HepG2 (cell line): ENCODE results near the gene CETN2. TPM values are rescaled to one million over a fixed set of nuclear protein-coding genes. Genes with fewer than 3 reads are reported as not detected.
A peak's percentile ranks its signal among the peaks of the same experiment; 100 is the strongest.

ENCODE experiments used
- CEBPG ChIP-seq: IDR thresholded peaks from 2 replicates; pipeline ENCODE4 v1.6.1; 2016
- FOXA3 ChIP-seq: IDR thresholded peaks from 2 replicates; pipeline ENCODE4 v1.6.1; 2016; ENCODE audit warnings: missing genetic modification reagents, missing compliant biosample characterization
- HOXA3 ChIP-seq: sonication (generic); formaldehyde crosslinking; IDR thresholded peaks from 2 replicates; pipeline ENCODE4 v1.5.0; 2020; ENCODE audit warnings: missing genetic modification reagents
- HOXA7 ChIP-seq: sonication (generic); formaldehyde crosslinking; IDR thresholded peaks from 2 replicates; pipeline ENCODE4 v1.8.1; 2022; ENCODE audit warnings: mild to moderate bottlenecking, missing genetic modification reagents, moderate library complexity
- NRL ChIP-seq: sonication (generic); formaldehyde crosslinking; IDR thresholded peaks from 2 replicates; pipeline ENCODE4 v1.5.0; 2020; ENCODE audit warnings: missing genetic modification reagents, mild to moderate bottlenecking, moderate library complexity, borderline replicate concordance
- PCBP1 ChIP-seq: fragments of 200-400 bp; formaldehyde crosslinking; IDR thresholded peaks from 2 replicates; pipeline ENCODE4 v1.6.1; 2017; ENCODE audit warnings: mild to moderate bottlenecking, low read depth, low read length, borderline replicate concordance
- SRF ChIP-seq: IDR thresholded peaks from 2 replicates; pipeline ENCODE4 v1.6.1; 2011; ENCODE audit warnings: mild to moderate bottlenecking, low read depth, low read length, moderate library complexity
- TCF7L2 ChIP-seq: IDR thresholded peaks from 2 replicates; pipeline ENCODE4 v1.6.1; 2011; ENCODE audit warnings: mild to moderate bottlenecking, low read depth, low read length, moderate library complexity
- TOPORS ChIP-seq: sonication (generic); formaldehyde crosslinking; IDR thresholded peaks from 2 replicates; pipeline ENCODE4 v1.8.0; 2023; ENCODE audit warnings: mild to moderate bottlenecking, missing genetic modification reagents
- ZFX ChIP-seq: sonication (generic); formaldehyde crosslinking; IDR thresholded peaks from 2 replicates; pipeline ENCODE4 v1.4.0; 2020; ENCODE audit warnings: mild to moderate bottlenecking, low read depth, missing genetic modification reagents, moderate library complexity
- ZMYM4 ChIP-seq: sonication (generic); formaldehyde crosslinking; IDR thresholded peaks from 2 replicates; pipeline ENCODE4 v1.8.1; 2023; ENCODE audit warnings: mild to moderate bottlenecking, missing genetic modification reagents
- ZNF143 ChIP-seq: sonication (generic); formaldehyde crosslinking; IDR thresholded peaks from 2 replicates; pipeline ENCODE4 v1.4.0; 2020; ENCODE audit warnings: missing genetic modification reagents
- ZNF558 ChIP-seq: sonication (generic); formaldehyde crosslinking; IDR thresholded peaks from 2 replicates; pipeline ENCODE4 v1.9.0; 2022; ENCODE audit warnings: mild to moderate bottlenecking, missing genetic modification reagents, borderline replicate concordance
- ZNF564 ChIP-seq: sonication (generic); formaldehyde crosslinking; IDR thresholded peaks from 2 replicates; pipeline ENCODE4 v1.8.1; 2023; ENCODE audit warnings: mild to moderate bottlenecking, missing genetic modification reagents
- ZNF678 ChIP-seq: sonication (generic); formaldehyde crosslinking; IDR thresholded peaks from 2 replicates; pipeline ENCODE4 v1.4.0; 2020; ENCODE audit warnings: mild to moderate bottlenecking, missing genetic modification reagents
- polyA plus RNA-seq, 8 experiments: library from polyadenylated mRNA; depleted of rRNA in 3 of 8; stranded (reverse) in 7 of 8; unstranded in 1 of 8; fragments of >200 nt; fragmentation: Illumina TruSeq in 4 of 8; extraction: Trizol in 4 of 8; gene quantifications; 2 replicates each; pipeline versions ENCODE4 v1.2.1 to v1.2.3, GENCODE V29; 2011 to 2016; ENCODE audit warnings: low read depth in 4 of 8, missing spikeins in 1 of 8, mixed read lengths in 1 of 8; ENCODE audit not compliant: insufficient read depth in 1 of 8
- total RNA-seq, 5 experiments: library from RNA; depleted of rRNA; stranded (reverse); fragments of >200 nt; fragmentation: Illumina TruSeq; extraction: Trizol; gene quantifications; 2 replicates each; pipeline ENCODE4 v1.2.3, GENCODE V29; 2016; ENCODE audit warnings: low read depth in 1 of 5
- TF ChIP-seq, protein P1 (sequence below): sonication (generic); formaldehyde crosslinking; IDR thresholded peaks from 2 replicates; pipeline ENCODE4 v1.5.1; 2020; ENCODE audit warnings: missing genetic modification reagents, mild to moderate bottlenecking, borderline replicate concordance
- TF ChIP-seq, protein P2 (sequence below): IDR thresholded peaks from 2 replicates; pipeline ENCODE4 v1.6.1; 2016; ENCODE audit warnings: missing biosample characterization, missing genetic modification reagents, low read depth
- TF ChIP-seq, protein P3 (sequence below): sonication (generic); formaldehyde crosslinking; IDR thresholded peaks from 2 replicates; pipeline ENCODE4 v1.4.0; 2020; ENCODE audit warnings: missing genetic modification reagents
- TF ChIP-seq, protein P4 (sequence below): sonication (generic); formaldehyde crosslinking; IDR thresholded peaks from 2 replicates; pipeline ENCODE4 v1.5.0; 2020; ENCODE audit warnings: mild to moderate bottlenecking, missing genetic modification reagents

CETN2 gene
- total and polyA plus RNA-seq, 2 of the 13 experiments (the other 11 are each of a cell fraction or from before 2014, with no cell fraction given) = 17.2 to 85.4 TPM

DNA sequence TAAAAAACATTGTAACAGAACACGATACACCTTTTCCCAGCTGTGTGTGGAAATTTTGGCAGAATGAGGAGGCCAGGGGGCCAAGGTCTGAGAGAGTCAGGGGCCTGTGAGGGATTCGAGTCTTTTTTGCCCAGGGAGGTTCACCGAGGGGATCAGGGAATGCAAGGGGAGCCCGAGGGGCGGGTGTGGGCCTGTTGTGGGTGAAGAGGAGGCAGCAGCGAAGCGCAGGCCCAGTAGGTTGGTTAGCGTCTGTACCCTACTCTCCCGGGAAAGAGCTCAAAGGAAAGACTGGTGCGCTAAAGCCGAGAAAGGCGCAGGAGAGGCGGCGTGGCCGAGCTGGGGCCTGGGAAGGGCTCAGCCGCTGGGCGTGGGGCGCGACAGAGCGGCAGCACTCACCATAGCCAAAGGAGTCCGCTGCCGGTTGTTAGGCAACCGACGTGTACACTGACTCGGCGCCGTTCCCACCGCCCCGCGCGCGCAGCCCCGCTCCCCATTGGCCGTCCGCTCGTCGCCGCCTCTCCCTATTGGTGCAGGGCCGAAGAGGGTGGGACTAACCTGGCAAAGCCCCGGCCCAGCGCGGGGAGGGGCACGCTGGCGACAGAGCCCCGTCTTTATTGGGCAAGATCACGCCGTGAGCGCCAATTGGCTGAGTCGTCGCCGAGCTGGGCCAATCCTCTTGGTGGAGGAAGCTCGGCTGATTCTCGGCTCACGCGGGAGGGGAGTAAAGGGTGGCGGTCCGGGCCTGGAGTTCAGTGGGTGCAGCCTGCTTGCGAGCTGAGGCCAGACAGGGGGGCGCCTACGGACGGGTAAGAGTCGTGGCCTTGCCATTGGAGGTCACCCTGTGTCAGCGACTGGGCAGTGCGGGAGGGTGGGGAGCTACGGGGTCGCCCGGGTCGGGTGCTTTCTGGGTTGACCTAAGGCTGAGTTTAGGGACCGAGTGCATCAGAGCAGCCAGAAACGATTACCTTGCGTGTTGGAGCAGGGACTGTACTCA is at the start of gene CETN2, which contains the start of gene NSDHL (continued):
- TF ChIP-seq ZNF558 (no peak), SRF (no peak), ZFX (peak; percentile 79; the same call in 1 of the 2 replicates), ZNF143 (peak; percentile 83), TOPORS (no peak), ZMYM4 (CRISPR knock-in tag) (peak; percentile 84), CEBPG (CRISPR knock-in tag) (peak; percentile 72; the same call in 1 of the 2 replicates), FOXA3 (CRISPR knock-in tag) (no peak), ZNF564 (CRISPR knock-in tag) (no peak), TCF7L2 (no peak), ZNF678 (CRISPR knock-in tag) (no peak), HOXA3 (CRISPR knock-in tag) (no peak; the same call in 1 of the 2 replicates), HOXA7 (CRISPR knock-in tag) (no peak), NRL (CRISPR knock-in tag) (peak; percentile 63; the same call in 1 of the 2 replicates), PCBP1 (0 out of 2 replicates have a peak, but pooled peaks have one; percentile 15)
- TF ChIP-seq, protein P1, sequence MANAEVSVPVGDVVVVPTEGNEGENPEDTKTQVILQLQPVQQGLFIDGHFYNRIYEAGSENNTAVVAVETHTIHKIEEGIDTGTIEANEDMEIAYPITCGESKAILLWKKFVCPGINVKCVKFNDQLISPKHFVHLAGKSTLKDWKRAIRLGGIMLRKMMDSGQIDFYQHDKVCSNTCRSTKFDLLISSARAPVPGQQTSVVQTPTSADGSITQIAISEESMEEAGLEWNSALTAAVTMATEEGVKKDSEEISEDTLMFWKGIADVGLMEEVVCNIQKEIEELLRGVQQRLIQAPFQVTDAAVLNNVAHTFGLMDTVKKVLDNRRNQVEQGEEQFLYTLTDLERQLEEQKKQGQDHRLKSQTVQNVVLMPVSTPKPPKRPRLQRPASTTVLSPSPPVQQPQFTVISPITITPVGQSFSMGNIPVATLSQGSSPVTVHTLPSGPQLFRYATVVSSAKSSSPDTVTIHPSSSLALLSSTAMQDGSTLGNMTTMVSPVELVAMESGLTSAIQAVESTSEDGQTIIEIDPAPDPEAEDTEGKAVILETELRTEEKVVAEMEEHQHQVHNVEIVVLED (CRISPR knock-in tag) = peak; percentile 94
- TF ChIP-seq, protein P2, sequence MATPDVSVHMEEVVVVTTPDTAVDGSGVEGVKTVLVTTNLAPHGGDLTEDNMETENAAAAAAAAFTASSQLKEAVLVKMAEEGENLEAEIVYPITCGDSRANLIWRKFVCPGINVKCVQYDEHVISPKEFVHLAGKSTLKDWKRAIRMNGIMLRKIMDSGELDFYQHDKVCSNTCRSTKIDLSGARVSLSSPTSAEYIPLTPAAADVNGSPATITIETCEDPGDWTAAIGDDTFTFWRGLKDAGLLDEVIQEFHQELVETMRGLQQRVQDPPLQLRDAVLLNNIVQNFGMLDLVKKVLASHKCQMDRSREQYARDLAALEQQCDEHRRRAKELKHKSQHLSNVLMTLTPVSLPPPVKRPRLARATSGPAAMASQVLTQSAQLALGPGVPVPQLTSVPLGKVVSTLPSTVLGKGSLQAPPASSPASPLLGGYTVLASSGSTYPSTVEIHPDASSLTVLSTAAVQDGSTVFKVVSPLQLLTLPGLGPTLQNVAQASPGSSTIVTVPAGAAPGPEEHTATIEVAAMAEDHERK (CRISPR knock-in tag) = peak; percentile 66
- TF ChIP-seq, protein P3, sequence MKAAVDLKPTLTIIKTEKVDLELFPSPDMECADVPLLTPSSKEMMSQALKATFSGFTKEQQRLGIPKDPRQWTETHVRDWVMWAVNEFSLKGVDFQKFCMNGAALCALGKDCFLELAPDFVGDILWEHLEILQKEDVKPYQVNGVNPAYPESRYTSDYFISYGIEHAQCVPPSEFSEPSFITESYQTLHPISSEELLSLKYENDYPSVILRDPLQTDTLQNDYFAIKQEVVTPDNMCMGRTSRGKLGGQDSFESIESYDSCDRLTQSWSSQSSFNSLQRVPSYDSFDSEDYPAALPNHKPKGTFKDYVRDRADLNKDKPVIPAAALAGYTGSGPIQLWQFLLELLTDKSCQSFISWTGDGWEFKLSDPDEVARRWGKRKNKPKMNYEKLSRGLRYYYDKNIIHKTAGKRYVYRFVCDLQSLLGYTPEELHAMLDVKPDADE = no peak
- TF ChIP-seq, protein P4, sequence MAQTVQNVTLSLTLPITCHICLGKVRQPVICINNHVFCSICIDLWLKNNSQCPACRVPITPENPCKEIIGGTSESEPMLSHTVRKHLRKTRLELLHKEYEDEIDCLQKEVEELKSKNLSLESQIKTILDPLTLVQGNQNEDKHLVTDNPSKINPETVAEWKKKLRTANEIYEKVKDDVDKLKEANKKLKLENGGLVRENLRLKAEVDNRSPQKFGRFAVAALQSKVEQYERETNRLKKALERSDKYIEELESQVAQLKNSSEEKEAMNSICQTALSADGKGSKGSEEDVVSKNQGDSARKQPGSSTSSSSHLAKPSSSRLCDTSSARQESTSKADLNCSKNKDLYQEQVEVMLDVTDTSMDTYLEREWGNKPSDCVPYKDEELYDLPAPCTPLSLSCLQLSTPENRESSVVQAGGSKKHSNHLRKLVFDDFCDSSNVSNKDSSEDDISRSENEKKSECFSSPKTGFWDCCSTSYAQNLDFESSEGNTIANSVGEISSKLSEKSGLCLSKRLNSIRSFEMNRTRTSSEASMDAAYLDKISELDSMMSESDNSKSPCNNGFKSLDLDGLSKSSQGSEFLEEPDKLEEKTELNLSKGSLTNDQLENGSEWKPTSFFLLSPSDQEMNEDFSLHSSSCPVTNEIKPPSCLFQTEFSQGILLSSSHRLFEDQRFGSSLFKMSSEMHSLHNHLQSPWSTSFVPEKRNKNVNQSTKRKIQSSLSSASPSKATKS = no peak
